GM18526 (cell line): ENCODE measurements around the gene NEU4.

Experiments
- POLR2A ChIP-seq: IDR thresholded peaks from 3 replicates; pipeline ENCODE4 v1.6.1; 2011; ENCODE audit not compliant: insufficient read length; ENCODE audit errors: extremely low read depth

The NEU4 gene

GRCh38 chr2:241815477-241816430 is 6.8 kb downstream of the NEU4 start:
- TF ChIP-seq POLR2A = no peak

- TF ChIP-seq POLR2A = no peak
Observed at GRCh38 chr2:241816431-241817121, 7.6 kb downstream of the NEU4 start.

GRCh38 chr2:241817126-241817820 is 8.3 kb downstream of the NEU4 start:
- TF ChIP-seq POLR2A = no peak

- no peak for TF ChIP-seq POLR2A
Observed at GRCh38 chr2:241818229-241818942, 9.4 kb downstream of the NEU4 start.

GRCh38 chr2:241818943-241819270 is 9.9 kb downstream of the NEU4 start:
- no peak for TF ChIP-seq POLR2A

GRCh38 chr2:241820625-241821384 is 11.8 kb downstream of the NEU4 start:
- TF ChIP-seq POLR2A = no peak

GRCh38 chr2:241821460-241822263 is 12.7 kb downstream of the NEU4 start:
- TF ChIP-seq POLR2A = no peak

GRCh38 chr2:241822264-241822623 is 13.3 kb downstream of the NEU4 start:
- TF ChIP-seq POLR2A = no peak

- TF ChIP-seq POLR2A = no peak
Observed at GRCh38 chr2:241827394-241827793, 18.4 kb downstream of the NEU4 start.

GRCh38 chr2:241833101-241833663 is 24.2 kb downstream of the NEU4 start:
- TF ChIP-seq POLR2A = no peak

GRCh38 chr2:241834527-241835210 is 25.7 kb downstream of the NEU4 start:
- no peak for TF ChIP-seq POLR2A

- no peak for TF ChIP-seq POLR2A
Observed at GRCh38 chr2:241835611-241836010, 26.6 kb downstream of the NEU4 start.

- TF ChIP-seq POLR2A = no peak
Observed at GRCh38 chr2:241836292-241836691, 27.3 kb downstream of the NEU4 start.
